Measurements from ENCODE around the gene CYGB.

The CYGB gene

GRCh38 chr17:76500074-76500746 is 37.3 kb downstream of the CYGB start:
- peak overlapping the region; percentile 82 for H3K4me3 ChIP-seq (ENCODE audit: low read depth, low read length)
- no peak for TF ChIP-seq CTCF (IDR thresholded peaks at IDR 0.05; ENCODE audit: borderline replicate concordance, insufficient read depth, low read depth, low read length)

GRCh38 chr17:76499267-76499667 is 38.2 kb downstream of the CYGB start:
- TF ChIP-seq CTCF (IDR thresholded peaks at IDR 0.05; ENCODE audit: borderline replicate concordance, insufficient read depth, low read depth, low read length), result no peak
- peak overlapping the region; percentile 82 for H3K4me3 ChIP-seq (ENCODE audit: low read depth, low read length)

GRCh38 chr17:76498876-76499251 is 38.6 kb downstream of the CYGB start:
- H3K4me3 ChIP-seq (ENCODE audit: low read depth, low read length), result peak overlapping the region; percentile 82
- TF ChIP-seq CTCF (IDR thresholded peaks at IDR 0.05; ENCODE audit: borderline replicate concordance, insufficient read depth, low read depth, low read length), result no peak

GRCh38 chr17:76497979-76498875 is 39.3 kb downstream of the CYGB start:
- TF ChIP-seq CTCF (IDR thresholded peaks at IDR 0.05; ENCODE audit: borderline replicate concordance, insufficient read depth, low read depth, low read length), result no peak
- H3K4me3 ChIP-seq (ENCODE audit: low read depth, low read length), result no peak overlapping the region

GRCh38 chr17:76497699-76497978 is 39.9 kb downstream of the CYGB start:
- no peak for TF ChIP-seq CTCF (IDR thresholded peaks at IDR 0.05; ENCODE audit: borderline replicate concordance, insufficient read depth, low read depth, low read length)

GRCh38 chr17:76496464-76496863 is 41.0 kb downstream of the CYGB start:
- TF ChIP-seq CTCF (IDR thresholded peaks at IDR 0.05; ENCODE audit: borderline replicate concordance, insufficient read depth, low read depth, low read length), result no peak

More at GRCh38 chr17:76497699-76497978, 39.9 kb downstream of the CYGB start:
- no peak overlapping the region for H3K4me3 ChIP-seq (ENCODE audit: low read depth, low read length)

More at GRCh38 chr17:76496464-76496863, 41.0 kb downstream of the CYGB start:
- no peak overlapping the region for H3K4me3 ChIP-seq (ENCODE audit: low read depth, low read length)

Measured in GM12875 (cell line).